Adipocyte (in vitro differentiated cells): ENCODE measurements around the gene AGMO.
A peak's percentile ranks its signal among the peaks of the same experiment; 100 is the strongest.

ENCODE experiments used
- DNase-seq: peaks from one replicate; pipeline ENCODE4 v3.0.0-alpha.2; 2015; ENCODE audit warnings: low read depth
- H3K27me3 ChIP-seq: replicated peaks from 2 replicates; pipeline ENCODE4 v1.7.0; 2013; ENCODE audit warnings: mild to moderate bottlenecking, low read length, moderate library complexity; ENCODE audit not compliant: control insufficient read depth, insufficient read depth
- H3K36me3 ChIP-seq: 2 replicates; pipeline ENCODE4 v1.7.0; 2013; ENCODE audit warnings: low read length, mild to moderate bottlenecking, moderate library complexity; ENCODE audit not compliant: control insufficient read depth, insufficient read depth, severe bottlenecking
- H3K4me1 ChIP-seq: 2 replicates; pipeline ENCODE4 v1.7.0; 2013; ENCODE audit warnings: mild to moderate bottlenecking, low read length, moderate library complexity; ENCODE audit not compliant: control insufficient read depth, insufficient read depth
- H3K4me3 ChIP-seq: 2 replicates; pipeline ENCODE4 v1.7.0; 2013; ENCODE audit warnings: mild to moderate bottlenecking, low read length, moderate library complexity
- H3K9ac ChIP-seq: 2 replicates; pipeline ENCODE4 v1.7.0; 2013; ENCODE audit warnings: mild to moderate bottlenecking, low read length, moderate library complexity
- H3K9me3 ChIP-seq: 2 replicates; pipeline ENCODE4 v1.7.0; 2013; ENCODE audit warnings: mild to moderate bottlenecking, low read length, moderate library complexity; ENCODE audit not compliant: control insufficient read depth

The AGMO gene

DNA sequence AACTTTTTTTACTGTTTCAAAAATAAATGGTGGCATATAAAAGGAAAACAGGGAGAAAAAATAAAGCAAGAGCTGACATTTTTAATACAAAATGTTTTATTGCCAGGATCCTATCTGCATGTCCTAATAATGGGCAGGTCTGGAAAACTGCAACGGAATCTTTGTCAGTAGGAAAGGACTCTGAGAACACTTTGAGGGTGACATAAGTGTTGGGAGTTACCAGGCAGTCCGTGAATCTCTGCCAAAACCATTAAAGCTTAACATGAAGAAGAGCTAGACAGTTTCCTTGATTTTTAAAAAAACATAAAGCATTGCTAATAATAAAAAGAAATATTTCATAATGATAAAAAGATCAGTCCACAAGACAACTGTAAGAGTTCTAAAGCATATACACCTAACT lies 80.7 kb downstream of the AGMO start:
- H3K9ac ChIP-seq: no peak overlapping the region
- H3K9me3 ChIP-seq: no peaks in the 10 kb centered on the region
- H3K36me3 ChIP-seq: no peaks in the 10 kb centered on the region
- H3K4me3 ChIP-seq: no peak overlapping the region
- H3K27me3 ChIP-seq: no peaks in the 10 kb centered on the region
- no peaks in the 10 kb centered on the region for H3K4me1 ChIP-seq
- no peak for DNase-seq

DNA sequence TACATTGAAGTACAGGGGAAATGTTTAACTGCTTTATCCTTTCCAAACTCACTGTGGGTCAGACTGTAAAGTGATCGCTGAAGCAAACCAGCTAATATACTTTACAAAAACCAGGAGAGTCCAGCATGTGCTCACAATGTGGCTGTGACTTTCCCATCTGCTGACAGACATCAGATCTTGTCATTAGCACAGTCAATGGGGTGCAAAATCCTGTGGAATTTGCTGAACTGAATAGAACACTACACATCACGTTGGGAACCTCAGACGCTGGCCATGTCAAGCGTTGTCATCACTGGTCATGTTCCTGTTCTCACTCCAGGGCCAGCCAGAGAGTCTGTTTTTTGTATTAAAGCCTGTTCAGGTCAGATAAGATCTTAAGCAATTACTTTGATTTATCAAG lies 83.4 kb downstream of the AGMO start:
- no peak for DNase-seq
- H3K27me3 ChIP-seq: no peaks in the 10 kb centered on the region
- no peaks in the 10 kb centered on the region for H3K9me3 ChIP-seq
- no peak overlapping the region for H3K4me3 ChIP-seq
- no peak overlapping the region for H3K9ac ChIP-seq
- no peaks in the 10 kb centered on the region for H3K36me3 ChIP-seq
- H3K4me1 ChIP-seq: no peaks in the 10 kb centered on the region

DNA sequence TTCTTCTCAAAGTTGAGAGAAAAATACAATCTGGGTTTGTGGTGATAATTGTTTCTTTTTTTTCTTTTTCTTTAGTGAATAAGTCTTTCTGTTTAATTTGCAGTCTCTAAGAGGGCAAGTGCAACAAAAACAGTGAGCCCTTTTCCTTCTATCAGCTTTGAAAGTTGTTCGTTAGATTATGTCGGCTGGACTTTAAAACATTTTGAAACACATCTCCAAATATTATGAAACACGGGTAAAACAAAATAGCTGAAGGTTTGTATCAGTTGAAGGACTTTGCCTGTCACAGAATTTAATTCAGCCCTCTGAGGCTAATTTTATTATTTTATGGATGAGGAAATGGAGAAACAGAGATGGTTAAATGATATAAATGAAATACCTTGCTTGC lies 85.3 kb downstream of the AGMO start:
- H3K9me3 ChIP-seq: no peaks in the 10 kb centered on the region
- no peak overlapping the region for H3K9ac ChIP-seq
- H3K4me3 ChIP-seq: peak overlapping the region; percentile 23
- no peaks in the 10 kb centered on the region for H3K4me1 ChIP-seq
- H3K36me3 ChIP-seq: no peaks in the 10 kb centered on the region
- H3K27me3 ChIP-seq: no peaks in the 10 kb centered on the region
- no peak for DNase-seq

DNA sequence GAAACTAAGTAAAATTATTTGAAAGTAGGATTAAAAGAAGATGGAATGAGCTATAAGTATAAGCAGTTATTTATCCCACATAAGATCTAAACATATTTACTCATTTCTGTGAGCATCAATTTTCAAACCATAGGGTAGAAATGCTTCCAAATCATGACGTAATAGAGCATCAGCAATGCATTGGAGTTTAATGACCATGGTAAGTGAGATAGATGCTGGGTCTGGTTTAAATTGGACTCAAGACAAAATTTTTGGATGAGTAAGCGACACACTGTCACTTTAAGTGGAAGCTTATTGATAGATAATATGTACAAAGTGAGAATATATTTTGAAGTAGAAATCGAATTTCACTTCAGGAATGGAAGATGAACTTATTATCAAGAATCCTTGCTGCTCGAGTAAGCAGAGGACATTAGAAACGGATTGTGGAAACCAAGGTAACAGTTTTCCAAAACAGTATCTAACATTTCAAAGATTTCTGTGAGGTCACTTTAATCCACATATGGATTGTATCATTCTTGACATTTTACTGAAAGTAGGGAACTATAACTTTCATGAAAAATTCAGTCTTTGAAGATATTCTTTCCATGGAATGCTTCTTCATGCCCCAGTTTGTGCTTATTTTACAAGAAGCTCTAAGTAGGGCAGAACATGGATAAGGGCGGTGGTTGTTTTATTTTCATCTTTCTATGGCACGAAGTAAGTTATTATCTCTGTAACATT lies 85.8 kb downstream of the AGMO start:
- Histone ChIP-seq H3K27me3 (no peaks in the 10 kb centered on the region), H3K4me1 (no peaks in the 10 kb centered on the region), H3K4me3 (peak overlapping the region; percentile 23), H3K36me3 (no peaks in the 10 kb centered on the region), H3K9me3 (no peaks in the 10 kb centered on the region), H3K9ac (no peak overlapping the region)
- DNase-seq: peak; percentile 55

DNA sequence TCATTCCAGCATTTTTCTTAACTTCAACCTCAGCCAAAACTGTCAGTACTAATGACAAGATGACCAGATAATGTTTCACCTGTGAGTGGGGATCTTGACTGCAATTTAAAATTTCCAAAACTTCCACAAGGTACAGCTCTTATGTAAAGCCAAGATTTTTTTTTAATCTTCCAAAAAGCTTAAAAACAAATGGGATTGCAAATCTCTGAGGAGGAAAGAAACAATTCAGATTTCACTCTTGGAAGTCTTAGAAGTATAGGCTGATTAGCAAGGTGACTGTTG lies 90.2 kb downstream of the AGMO start:
- no peak overlapping the region for H3K4me3 ChIP-seq
- H3K27me3 ChIP-seq: no peaks in the 10 kb centered on the region
- no peaks in the 10 kb centered on the region for H3K9me3 ChIP-seq
- no peaks in the 10 kb centered on the region for H3K36me3 ChIP-seq
- DNase-seq: no peak
- no peak overlapping the region for H3K9ac ChIP-seq
- H3K4me1 ChIP-seq: no peaks in the 10 kb centered on the region

DNA sequence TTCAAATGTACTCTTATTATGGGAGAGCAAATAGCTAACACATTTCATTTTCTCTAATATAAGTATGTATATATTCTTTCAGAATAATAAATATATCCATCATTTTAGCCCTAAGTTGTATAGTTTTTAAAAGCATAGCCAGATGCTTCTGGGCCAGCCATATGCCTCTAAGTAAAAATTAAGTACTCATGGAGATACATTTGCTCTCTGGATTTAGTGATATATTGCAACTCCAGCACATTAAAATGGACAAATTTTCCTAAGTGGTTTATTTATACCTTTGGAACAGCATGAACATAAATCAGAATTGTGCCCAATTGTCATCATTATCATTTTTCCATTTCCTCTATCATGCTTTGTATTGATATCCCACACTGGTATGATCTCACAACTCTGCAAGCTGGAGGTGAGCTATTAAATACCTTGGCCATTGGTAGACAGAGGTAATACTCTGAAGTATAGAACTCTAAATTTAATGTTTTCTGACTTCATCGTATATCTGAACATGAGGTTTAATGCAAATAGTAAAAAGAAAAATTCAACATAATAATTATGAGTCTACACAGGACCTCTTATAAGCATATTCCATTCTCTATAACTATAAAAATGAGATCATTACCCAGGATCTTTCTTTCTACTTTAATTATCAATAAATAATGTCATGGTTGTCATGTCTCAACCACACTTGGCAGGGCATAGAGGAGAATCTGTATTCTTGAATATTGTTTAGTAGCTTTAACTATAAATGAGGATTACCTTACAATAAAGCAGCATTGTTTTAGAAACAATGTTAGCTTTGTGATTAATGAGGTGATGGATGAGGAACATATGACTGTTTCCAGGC lies 90.8 kb downstream of the AGMO start:
- H3K9me3 ChIP-seq: no peaks in the 10 kb centered on the region
- H3K9ac ChIP-seq: no peak overlapping the region
- DNase-seq: no peak
- no peaks in the 10 kb centered on the region for H3K4me1 ChIP-seq
- H3K27me3 ChIP-seq: no peaks in the 10 kb centered on the region
- H3K36me3 ChIP-seq: no peaks in the 10 kb centered on the region
- no peak overlapping the region for H3K4me3 ChIP-seq

DNA sequence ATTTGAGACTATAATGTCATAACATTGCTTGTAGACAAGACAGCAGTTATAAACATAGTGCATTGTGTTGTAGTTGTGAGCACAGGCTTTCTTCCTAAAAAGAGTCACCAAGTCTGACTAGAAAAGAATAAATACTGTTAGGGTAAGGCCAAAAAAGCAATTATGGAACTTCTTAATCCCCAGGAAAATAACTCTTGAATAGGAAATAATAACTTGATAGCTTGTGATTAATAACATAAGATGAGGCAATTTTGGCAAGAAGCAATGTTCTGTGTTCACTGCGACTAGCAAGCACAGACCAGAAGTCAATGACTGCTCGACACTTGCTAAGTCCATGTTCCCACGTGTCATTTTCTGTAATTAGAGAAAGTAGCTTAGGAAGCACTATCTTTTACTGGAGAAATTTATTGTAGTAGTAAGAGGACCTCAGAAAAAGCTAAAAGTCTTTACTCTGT lies 97.1 kb downstream of the AGMO start:
- Histone ChIP-seq H3K4me1 (peaks cover 42% of the 10 kb centered on the region), H3K4me3 (peak overlapping the region; percentile 64), H3K27me3 (no peaks in the 10 kb centered on the region), H3K36me3 (no peaks in the 10 kb centered on the region), H3K9me3 (no peaks in the 10 kb centered on the region), H3K9ac (peak overlapping the region; percentile 67)
- no peak for DNase-seq

DNA sequence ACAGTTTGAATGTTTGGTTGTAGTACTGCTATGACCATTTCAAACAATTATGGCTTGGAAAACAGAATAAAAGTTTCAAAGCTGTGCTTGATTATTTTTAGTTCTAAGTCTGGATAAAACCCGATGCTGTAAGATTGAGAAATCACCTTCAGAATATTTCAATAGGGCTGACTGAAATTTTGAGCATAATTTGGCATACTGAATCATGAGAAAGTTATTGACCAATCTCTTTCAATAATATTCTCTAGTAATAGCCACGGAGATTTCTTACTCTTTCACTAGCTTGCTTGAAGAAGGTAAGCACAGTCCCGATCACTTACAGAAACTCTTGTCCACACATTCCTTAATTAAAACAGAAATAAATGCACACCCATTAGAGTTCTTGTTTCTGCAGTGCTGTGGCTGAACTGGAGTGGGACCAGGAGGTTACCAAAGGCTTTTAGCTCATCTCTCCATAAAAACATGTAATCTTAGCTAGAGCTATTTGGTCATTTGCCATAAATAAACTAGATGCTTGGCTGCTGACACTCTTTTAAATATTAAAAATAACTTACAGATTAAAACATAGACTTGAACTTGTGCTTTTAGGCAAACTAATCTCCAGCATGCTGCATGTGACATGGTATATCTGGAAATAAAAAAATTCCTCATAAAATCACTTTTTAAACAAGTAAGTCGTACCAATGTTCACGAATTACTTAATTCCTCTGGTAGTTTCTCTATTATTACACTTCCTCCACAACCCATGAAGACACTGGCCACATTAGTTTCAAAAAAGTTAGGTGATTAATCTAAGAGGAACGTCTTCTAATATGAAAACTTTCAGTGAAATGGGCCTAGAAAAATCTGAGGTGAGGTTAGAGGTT lies 97.8 kb downstream of the AGMO start:
- Histone ChIP-seq H3K9ac (peak overlapping the region; percentile 67), H3K4me1 (peaks cover 44% of the 10 kb centered on the region), H3K27me3 (no peaks in the 10 kb centered on the region), H3K36me3 (no peaks in the 10 kb centered on the region), H3K9me3 (no peaks in the 10 kb centered on the region), H3K4me3 (peak overlapping the region; percentile 64)
- peak; percentile 84 for DNase-seq

DNA sequence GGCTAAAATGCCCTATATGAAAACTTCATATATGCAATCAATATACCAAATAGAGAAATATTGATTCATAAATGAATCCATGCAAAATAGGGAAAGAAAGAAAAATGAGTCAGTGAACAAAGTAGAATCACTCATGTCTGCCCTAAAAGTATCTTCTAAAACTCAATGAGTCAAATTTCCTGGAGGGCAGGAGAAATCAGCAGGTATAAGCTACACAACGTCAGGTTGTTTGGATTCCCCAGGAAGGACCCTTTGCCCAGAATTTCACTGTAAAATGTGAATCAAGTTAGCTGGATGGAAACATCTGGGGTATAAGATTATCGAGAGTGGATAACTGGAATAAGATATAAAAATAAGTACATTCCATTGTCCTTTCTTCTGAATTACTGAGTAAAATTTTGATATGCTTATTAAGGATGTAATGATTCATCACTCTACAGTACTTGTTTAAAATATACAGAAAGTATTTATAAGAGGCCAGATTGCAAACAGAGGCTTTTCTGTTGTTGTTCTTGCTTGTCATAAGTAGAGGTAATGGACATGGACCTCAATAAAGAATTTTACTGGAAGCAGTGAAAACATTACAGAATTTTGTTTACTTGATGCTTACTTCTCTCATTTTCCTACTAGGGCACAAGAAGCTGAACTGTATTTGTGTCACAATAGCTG lies 99.0 kb downstream of the AGMO start:
- no peaks in the 10 kb centered on the region for H3K36me3 ChIP-seq
- H3K4me1 ChIP-seq: peaks cover 56% of the 10 kb centered on the region
- H3K27me3 ChIP-seq: no peaks in the 10 kb centered on the region
- DNase-seq: peak; percentile 40
- peak overlapping the region; percentile 57 for H3K9ac ChIP-seq
- H3K9me3 ChIP-seq: no peaks in the 10 kb centered on the region
- H3K4me3 ChIP-seq: peak overlapping the region; percentile 49

DNA sequence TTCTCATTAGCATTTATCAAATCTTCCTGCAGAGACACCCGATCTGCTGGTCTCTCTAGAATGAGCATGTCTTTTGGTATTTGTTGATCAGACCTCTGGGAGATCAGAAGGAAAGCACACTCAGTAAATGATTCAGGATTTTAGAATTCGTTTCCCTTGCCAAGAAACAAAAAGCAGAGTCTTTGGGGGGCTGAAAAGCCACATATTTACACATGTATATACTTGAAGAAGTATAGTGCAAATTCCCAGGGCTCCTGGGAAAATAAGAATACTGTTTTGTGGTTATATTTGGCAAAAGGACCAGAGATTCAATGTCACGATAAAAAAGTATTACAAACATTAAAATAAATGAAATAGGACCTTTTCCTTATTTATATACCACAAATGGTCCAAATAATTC lies 100.2 kb downstream of the AGMO start:
- H3K9me3 ChIP-seq: no peaks in the 10 kb centered on the region
- H3K4me3 ChIP-seq: peak overlapping the region; percentile 30
- H3K4me1 ChIP-seq: peaks cover 58% of the 10 kb centered on the region
- peak overlapping the region; percentile 57 for H3K9ac ChIP-seq
- H3K27me3 ChIP-seq: no peaks in the 10 kb centered on the region
- peak; percentile 89 for DNase-seq
- H3K36me3 ChIP-seq: no peaks in the 10 kb centered on the region
